AG09319 (cell line): ENCODE results near the gene GRHL1.

Experiments
- DNase-seq: peaks from one replicate; pipeline ENCODE4 v3.0.0-alpha.2; 2010; ENCODE audit warnings: low read depth; ENCODE audit errors: extremely low read depth
- CTCF ChIP-seq: IDR thresholded peaks from 2 replicates; pipeline ENCODE4 v1.5.1; 2011; ENCODE audit warnings: low read depth, mild to moderate bottlenecking, inconsistent platforms, low read length, moderate library complexity

The GRHL1 gene

DNA sequence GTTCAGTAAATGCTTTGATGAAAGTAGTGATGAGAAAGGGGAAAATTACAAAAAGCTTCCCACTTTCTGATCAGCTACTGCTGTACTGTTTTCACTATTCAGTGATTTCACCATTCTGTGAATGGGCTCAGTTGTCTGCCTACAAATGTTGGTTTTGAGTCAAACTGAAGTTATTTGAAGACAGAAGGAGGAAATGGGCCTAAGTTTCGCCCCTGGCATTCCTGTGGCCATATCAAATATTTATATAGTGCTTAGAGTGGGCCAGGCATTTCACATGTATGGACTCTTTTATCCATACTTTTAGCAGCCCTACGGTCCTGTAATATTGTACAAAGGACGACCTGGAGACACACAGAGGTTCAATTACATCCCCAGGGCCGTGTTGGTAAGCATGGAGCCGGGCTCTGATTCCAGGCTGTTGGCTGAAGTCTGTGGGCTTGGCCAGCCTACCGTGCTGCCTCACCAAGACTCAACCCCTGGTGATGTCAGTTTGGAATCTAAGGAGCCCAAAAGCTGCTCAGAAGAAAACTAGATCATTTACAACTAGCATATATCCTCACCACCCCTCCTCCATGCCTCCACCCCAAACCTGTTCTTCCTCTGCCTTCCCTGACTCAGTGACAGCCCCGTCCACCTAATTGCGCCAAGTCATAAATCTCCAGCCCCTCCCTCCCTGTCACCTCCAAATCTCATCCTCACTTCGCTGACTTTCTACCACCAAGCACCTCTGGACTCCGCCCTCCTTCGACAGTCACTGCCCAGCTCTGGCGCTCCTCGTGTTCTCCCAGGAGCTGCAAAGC is 10.1 kb upstream of the GRHL1 start:
- TF ChIP-seq CTCF: no peak
- DNase-seq: no peak

- no peak for DNase-seq
Measured at GRCh38 chr2:9941996-9942390, 9.5 kb upstream of the GRHL1 start.

DNA sequence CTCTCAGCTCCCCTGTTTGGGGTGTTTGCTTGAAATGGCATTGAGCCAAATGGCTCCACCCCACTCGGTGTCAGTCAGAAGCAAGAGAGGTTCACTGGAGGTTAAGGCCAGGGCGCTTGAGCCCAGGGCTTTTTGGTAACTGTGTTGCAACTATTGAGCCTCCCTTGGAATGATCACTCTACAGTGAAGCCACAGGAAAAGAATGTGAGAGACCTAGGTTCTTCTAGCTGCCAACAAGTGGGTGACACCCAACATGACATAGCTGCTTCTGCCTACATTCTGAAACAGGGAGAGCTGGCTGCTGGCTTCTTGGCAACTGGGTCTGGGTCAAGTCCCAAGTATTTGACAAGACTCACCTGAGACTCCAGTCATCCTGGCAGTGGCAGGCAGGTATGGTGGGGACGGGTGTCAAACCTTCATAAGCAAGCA is 7.1 kb upstream of the GRHL1 start:
- DNase-seq: no peak
- no peak for TF ChIP-seq CTCF

More at GRCh38 chr2:9941996-9942390, 9.5 kb upstream of the GRHL1 start:
- no peak for TF ChIP-seq CTCF

- no peak for DNase-seq
- TF ChIP-seq CTCF: no peak
Measured at GRCh38 chr2:9945596-9945995, 5.9 kb upstream of the GRHL1 start.

- no peak for DNase-seq
- no peak for TF ChIP-seq CTCF
Measured at GRCh38 chr2:9946076-9946475, 5.4 kb upstream of the GRHL1 start.

DNA sequence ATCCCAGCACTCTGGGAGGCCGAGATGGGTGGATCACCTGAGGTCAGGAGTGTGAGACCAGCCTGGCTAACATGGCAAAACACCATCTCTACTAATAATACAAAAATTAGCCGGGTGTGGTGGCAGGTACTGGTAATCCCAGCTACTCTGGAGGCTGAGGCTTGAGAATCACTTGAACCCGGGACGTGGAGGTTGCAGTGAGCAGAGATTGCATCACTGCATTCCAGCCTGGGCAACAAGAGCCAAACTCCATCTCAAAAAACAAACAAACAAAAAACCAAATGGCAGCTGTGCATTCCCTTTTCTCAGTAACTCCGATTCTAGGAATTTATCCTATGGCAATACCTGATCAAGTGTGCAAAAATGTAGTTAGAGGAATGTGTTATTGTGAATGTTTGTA is 4.7 kb upstream of the GRHL1 start:
- DNase-seq: no peak
- no peak for TF ChIP-seq CTCF

DNA sequence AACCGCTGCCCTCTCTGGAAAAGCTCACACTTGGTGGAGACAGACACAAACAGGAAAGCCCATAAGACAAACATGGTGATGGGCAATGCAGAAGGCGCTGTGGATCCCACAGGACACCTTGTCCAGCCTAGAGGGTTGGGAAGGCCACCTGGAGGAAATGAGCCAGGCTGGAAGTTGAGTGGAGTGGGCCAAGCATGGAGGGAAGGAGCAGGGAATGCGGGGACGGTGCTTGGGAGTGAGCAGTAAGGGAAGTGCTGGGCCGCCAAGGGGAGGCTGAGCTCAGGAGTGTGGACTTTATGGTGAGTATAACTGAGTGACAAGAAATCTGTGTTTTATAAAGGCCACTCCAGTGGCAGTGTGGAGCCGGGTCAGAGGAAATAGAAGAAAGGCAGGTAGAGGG is 2.8 kb upstream of the GRHL1 start:
- no peak for TF ChIP-seq CTCF
- DNase-seq: no peak
